GM10248 (cell line): Measurements from ENCODE around the gene SRF.

ENCODE experiments used
- CTCF ChIA-PET: fragments of 300-600 bp; sonication (Branson Sonifier 250); formaldehyde crosslinking; extraction: SDS; loops from one replicate; lab custom pipeline; 2021; ENCODE audit warnings: antibody characterized with exemption; lab: Yijun Ruan, JAX
- POLR2A ChIA-PET: fragments of 350-650 bp; sonication (Branson Sonifier 250); formaldehyde crosslinking; extraction: SDS; loops from one replicate; lab custom pipeline; 2020; ENCODE audit warnings: antibody characterized with exemption; lab: Yijun Ruan, JAX
- DNase-seq: peaks from one replicate; pipeline ENCODE4 v3.0.0; 2012; ENCODE audit errors: extremely low spot score
- CTCF ChIP-seq: IDR thresholded peaks from 2 replicates; pipeline ENCODE4 v1.5.1; 2012; ENCODE audit warnings: mild to moderate bottlenecking, low read depth; ENCODE audit errors: extremely low read depth, missing control alignments, control extremely low read depth

SRF gene

DNA sequence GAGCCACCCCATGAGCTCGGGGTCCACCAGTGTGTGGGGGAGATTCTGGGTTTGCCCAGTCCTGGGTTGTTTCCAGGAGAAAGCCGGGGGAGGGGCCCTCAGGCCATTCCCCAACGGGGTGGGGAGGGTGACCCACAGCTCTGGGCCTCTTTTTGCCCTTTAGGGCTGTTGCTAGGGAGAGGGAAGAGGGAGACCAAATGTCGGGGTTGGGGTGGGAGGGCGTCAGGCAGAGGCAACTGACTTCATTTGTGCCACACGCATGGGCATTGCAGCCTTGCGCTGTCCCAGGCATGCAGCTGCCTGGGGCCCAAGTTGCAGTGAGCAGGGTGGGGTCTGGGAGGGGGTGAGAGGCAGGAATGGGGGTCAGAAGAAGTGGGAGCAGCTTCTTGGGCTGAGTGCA is 9.0 kb downstream of the SRF start:
- POLR2A ChIA-PET = interaction anchor here (0.6 kb wide), 2 partner anchors 264 to 411 kb away, joined by 5 to 7 read pairs; no protein-coding TSS in a partner anchor
- no peak for TF ChIP-seq CTCF

GRCh38 chr6:43180985-43181384 is 9.9 kb downstream of the SRF start:
- ChIA-PET POLR2A (interaction anchor here (0.6 kb wide), 1 partner anchor 185 kb away, joined by 3 read pairs; no protein-coding TSS in a partner anchor), CTCF (no interaction called here)
- no peak for DNase-seq
- no peak for TF ChIP-seq CTCF

More for the DNA sequence above, 9.0 kb downstream of the SRF start:
- DNase-seq = no peak
- CTCF ChIA-PET = interaction anchor here (0.8 kb wide), 2 partner anchors 9 to 36 kb away, joined by 3 to 4 read pairs; no protein-coding TSS in a partner anchor

GRCh38 chr6:43181621-43181941 is 10.5 kb downstream of the SRF start:
- DNase-seq = no peak
- TF ChIP-seq CTCF = no peak
- ChIA-PET CTCF (interaction anchor here (0.8 to 1.0 kb wide), 3 partner anchors 11 to 47 kb away, joined by 3 read pairs; partner anchors contain the start of genes DNPH1 and SRF), POLR2A (interaction anchor here (0.6 to 1.0 kb wide), 2 partner anchors 43 to 186 kb away, joined by 3 read pairs; no protein-coding TSS in a partner anchor)

DNA sequence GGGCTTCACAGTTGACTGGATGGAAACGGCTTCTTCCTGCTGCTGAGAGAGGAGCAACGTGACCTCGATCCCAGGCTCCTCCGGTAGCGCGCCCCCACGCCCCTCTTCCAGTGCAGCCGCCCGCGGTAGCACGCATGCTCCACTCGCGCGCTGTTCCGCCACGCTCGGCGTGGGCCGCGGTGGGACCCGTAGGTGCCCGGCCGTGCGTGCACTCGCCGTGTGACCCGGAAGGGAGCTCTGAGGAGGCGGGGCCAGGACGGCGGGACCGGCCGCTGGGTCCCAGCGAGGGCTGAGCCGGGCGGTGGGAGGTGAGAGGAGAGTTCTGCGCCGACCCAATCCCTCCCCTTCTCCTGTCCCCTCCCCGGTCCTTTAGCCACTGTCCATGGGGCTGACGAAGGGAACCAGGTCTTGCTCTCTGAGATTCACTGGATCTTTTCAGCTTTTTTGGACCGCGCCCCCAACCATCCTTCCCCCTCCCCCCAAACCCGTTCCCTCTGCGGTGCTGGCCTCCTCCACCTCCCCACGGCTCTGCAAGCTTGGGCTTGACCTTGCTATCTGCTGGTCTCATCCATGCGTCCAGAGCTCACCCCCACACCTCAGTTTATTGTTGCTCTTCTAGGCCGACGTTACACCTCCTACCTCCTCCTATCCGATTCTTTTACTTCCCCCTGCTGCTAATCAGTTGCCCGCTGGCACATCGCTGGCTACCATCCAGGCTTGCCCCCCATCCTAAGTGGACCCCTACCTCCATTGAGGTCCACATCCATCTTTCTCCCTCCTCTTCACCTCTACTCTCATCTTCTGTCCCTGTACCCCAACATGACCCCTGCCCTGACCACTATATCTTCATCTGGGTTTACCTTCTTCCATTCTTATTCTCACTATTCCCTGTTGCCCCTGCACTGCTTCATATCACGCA is 11.1 kb downstream of the SRF start, which contains the start of gene CUL9:
Gene CUL9, plus strand, starts transcription at position 255 of the 919 bp plus-strand sequence. CDS start 2,115 bp downstream, outside the sequence.
- ChIA-PET CTCF (interaction anchor here (0.6 to 1.3 kb wide), 7 partner anchors 9 to 113 kb away, joined by 3 read pairs; partner anchors contain the start of genes DNPH1 and SRF), POLR2A (interaction anchor here (0.6 to 1.0 kb wide), 3 partner anchors 42 to 186 kb away, joined by 3 to 7 read pairs (median 3); no protein-coding TSS in a partner anchor)
- DNase-seq = peak; percentile 94
- TF ChIP-seq CTCF = no peak

GRCh38 chr6:43183441-43183840 is 12.4 kb downstream of the SRF start:
- CTCF ChIA-PET = interaction anchor here (0.6 to 0.9 kb wide), 2 partner anchors 8 to 47 kb away, joined by 3 read pairs; no protein-coding TSS in a partner anchor
- TF ChIP-seq CTCF = no peak
- DNase-seq = no peak
- POLR2A ChIA-PET = interaction anchor here (0.6 kb wide), 1 partner anchor 146 kb away, joined by 3 read pairs; no protein-coding TSS in a partner anchor

GRCh38 chr6:43184268-43184985 is 13.4 kb downstream of the SRF start:
- no peak for DNase-seq
- TF ChIP-seq CTCF = no peak
- ChIA-PET CTCF (interaction anchor here (0.9 kb wide), 1 partner anchor 9 kb away, joined by 3 read pairs; no protein-coding TSS in a partner anchor), POLR2A (no interaction called here)
